K562 (cell line): ENCODE measurements around the gene ZCCHC24. TPM values are rescaled to one million over a fixed set of nuclear protein-coding genes. Genes with fewer than 3 reads are reported as not detected.

Experiments used
- polyA plus RNA-seq, 8 experiments: library from polyadenylated mRNA; depleted of rRNA in 4 of 8; stranded (reverse) in 5 of 8; unstranded in 3 of 8; fragments of >200 nt; fragmentation: Nextera tagmentation in 2 of 8; fragmentation: Illumina TruSeq in 1 of 8; extraction: Ambion mirVana in 2 of 8; extraction: Trizol in 1 of 8; gene quantifications; 2 replicates each; pipeline versions ENCODE4 v1.2.1 to v1.2.3, GENCODE V29; 2011 to 2014; ENCODE audit warnings: inconsistent platforms in 1 of 8, missing spikeins in 1 of 8
- total RNA-seq, 7 experiments: library from RNA; depleted of rRNA in 6 of 7; stranded (reverse); fragments of >200 nt in 6 of 7; fragmentation: Illumina TruSeq in 2 of 7; extraction: Trizol in 2 of 7; gene quantifications; 2 replicates each; pipeline versions ENCODE4 v1.2.1 to v1.2.3, GENCODE V29; 2011 to 2021; ENCODE audit warnings: low replicate concordance in 1 of 7
- TF ChIP-seq, protein P1 (sequence below): sonication (generic); formaldehyde crosslinking; IDR thresholded peaks from 2 replicates; pipeline ENCODE4 v1.8.0; 2023; ENCODE audit warnings: mild to moderate bottlenecking, missing genetic modification reagents
- TF ChIP-seq, protein P2 (sequence below), 2 experiments: fragments of 450-650 bp; IDR thresholded peaks; 2 replicates each; pipeline ENCODE4 v1.6.1; 2016; ENCODE audit warnings: mild to moderate bottlenecking in 2 of 2, borderline replicate concordance in 1 of 2, low read depth in 1 of 2, moderate library complexity in 1 of 2
- TF ChIP-seq, protein P3 (sequence below): conservative IDR thresholded peaks from 2 replicates; pipeline ENCODE4 v1.6.1; 2011; ENCODE audit warnings: low read depth, mild to moderate bottlenecking, low read length; ENCODE audit not compliant: control insufficient read depth

Gene ZCCHC24
- total and polyA plus RNA-seq, 9 of the 15 experiments (the other 6 are each of a cell fraction or from before 2014, with no cell fraction given) = 0.84 to 11.0 (median 4.6) TPM

DNA sequence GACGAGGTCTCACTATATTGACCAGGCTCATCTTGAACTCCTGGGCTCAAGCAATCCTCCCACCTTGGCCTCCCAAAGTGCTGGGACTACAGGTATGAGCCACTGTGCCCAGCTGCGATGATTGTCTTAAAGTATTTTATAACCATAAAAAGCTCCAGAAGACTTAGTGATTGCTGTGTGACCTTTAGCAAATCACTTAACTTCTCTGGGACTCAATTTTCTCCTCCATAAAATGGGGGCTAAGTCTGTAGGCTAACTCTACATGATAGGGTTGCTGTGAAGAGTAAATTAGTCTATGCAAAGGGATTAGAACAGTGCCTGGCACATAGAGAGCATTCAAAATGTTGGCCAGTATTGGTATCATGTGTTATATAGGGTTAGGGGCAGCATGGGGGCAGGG is 55.4 kb downstream of the ZCCHC24 start (continued):
- TF ChIP-seq, protein P1, sequence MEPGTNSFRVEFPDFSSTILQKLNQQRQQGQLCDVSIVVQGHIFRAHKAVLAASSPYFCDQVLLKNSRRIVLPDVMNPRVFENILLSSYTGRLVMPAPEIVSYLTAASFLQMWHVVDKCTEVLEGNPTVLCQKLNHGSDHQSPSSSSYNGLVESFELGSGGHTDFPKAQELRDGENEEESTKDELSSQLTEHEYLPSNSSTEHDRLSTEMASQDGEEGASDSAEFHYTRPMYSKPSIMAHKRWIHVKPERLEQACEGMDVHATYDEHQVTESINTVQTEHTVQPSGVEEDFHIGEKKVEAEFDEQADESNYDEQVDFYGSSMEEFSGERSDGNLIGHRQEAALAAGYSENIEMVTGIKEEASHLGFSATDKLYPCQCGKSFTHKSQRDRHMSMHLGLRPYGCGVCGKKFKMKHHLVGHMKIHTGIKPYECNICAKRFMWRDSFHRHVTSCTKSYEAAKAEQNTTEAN (CRISPR knock-in tag) = no peak
- TF ChIP-seq, protein P2, sequence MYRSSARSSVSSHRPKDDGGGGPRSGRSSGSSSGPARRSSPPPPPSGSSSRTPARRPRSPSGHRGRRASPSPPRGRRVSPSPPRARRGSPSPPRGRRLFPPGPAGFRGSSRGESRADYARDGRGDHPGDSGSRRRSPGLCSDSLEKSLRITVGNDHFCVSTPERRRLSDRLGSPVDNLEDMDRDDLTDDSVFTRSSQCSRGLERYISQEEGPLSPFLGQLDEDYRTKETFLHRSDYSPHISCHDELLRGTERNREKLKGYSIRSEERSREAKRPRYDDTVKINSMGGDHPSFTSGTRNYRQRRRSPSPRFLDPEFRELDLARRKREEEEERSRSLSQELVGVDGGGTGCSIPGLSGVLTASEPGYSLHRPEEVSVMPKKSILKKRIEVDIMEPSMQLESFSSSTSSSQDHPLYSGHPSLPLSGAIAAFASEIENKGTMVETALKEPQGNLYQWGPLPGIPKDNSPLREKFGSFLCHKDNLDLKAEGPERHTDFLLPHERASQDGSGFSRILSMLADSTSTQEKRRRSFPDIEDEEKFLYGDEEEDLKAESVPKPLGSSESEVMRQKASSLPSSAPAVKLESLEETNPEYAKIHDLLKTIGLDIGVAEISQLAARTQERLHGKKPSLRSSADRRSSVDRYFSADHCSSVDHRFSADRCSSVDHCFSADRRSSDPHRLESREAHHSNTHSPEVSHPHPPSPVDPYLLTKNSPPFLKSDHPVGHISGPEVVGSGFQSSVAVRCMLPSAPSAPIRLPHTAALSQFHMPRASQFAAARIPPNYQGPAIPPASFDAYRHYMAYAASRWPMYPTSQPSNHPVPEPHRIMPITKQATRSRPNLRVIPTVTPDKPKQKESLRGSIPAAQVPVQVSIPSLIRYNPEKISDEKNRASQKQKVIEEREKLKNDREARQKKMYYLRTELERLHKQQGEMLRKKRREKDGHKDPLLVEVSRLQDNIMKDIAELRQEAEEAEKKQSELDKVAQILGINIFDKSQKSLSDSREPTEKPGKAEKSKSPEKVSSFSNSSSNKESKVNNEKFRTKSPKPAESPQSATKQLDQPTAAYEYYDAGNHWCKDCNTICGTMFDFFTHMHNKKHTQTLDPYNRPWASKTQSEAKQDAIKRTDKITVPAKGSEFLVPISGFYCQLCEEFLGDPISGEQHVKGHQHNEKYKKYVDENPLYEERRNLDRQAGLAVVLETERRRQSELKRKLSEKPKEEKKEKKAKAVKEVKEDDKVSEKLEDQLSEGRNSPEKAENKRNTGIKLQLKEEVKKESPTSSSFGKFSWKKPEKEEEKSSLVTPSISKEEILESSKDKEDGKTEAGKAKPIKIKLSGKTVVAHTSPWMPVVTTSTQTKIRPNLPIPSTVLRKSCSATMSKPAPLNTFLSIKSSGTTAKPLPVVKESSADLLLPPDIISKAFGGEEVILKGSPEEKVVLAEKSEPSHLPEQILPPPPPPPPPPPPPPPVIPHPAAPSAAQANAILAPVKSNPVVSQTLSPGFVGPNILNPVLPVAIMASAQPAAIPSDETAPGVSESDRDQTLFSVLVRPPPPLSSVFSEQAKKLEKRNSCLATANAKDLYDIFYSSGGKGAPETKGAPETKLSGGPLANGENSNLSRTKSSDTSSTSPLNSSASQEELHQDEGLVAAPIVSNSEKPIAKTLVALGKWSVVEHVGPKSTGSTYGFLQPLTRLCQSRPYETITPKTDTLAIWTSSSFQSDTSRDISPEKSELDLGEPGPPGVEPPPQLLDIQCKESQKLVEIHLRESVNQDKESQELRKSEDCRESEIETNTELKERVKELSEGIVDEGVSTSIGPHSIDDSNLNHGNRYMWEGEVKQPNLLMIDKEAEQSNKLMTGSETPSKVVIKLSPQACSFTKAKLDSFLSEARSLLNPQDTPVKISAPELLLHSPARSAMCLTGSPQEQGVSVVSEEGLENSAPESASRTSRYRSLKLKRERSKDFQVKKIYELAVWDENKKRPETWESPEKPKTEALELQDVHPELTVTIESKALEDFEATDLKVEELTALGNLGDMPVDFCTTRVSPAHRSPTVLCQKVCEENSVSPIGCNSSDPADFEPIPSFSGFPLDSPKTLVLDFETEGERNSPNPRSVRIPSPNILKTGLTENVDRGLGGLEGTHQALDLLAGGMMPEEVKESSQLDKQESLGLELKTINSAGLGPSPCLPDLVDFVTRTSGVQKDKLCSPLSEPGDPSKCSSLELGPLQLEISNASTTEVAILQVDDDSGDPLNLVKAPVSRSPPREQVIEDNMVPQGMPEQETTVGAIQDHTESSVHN (IDR thresholded peaks at IDR 0.05; ENCODE audit: borderline replicate concordance in 1 of 2, low read depth in 1 of 2) = no peak
- TF ChIP-seq, protein P3, sequence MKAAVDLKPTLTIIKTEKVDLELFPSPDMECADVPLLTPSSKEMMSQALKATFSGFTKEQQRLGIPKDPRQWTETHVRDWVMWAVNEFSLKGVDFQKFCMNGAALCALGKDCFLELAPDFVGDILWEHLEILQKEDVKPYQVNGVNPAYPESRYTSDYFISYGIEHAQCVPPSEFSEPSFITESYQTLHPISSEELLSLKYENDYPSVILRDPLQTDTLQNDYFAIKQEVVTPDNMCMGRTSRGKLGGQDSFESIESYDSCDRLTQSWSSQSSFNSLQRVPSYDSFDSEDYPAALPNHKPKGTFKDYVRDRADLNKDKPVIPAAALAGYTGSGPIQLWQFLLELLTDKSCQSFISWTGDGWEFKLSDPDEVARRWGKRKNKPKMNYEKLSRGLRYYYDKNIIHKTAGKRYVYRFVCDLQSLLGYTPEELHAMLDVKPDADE = no peak
